IMR-90 (cell line): ENCODE results near the gene HPN. TPM values are rescaled to one million over a fixed set of nuclear protein-coding genes. Genes with fewer than 3 reads are reported as not detected.

ENCODE experiments used
- ATAC-seq: fragments of 200-7000 bp; cut with Tn5 transposase; 2 replicates; pipeline ENCODE4 v1.9.1; 2020; ENCODE audit warnings: low read depth, mild to moderate bottlenecking, moderate library complexity
- BruUV-seq: library from RNA; stranded (reverse); fragments of 400-500 nt; replicated peaks from 2 replicates; lab custom pipeline; 2021; lab: Mats Ljungman, UMichigan
- CTCF ChIA-PET: fragments of 300-600 bp; formaldehyde crosslinking; extraction: SDS; loops from one replicate; lab custom pipeline; 2021; ENCODE audit warnings: antibody characterized with exemption; lab: Yijun Ruan, JAX
- POLR2A ChIA-PET: fragments of 300-600 bp; sonication (Branson Sonifier 250); formaldehyde crosslinking; loops from one replicate; lab custom pipeline; 2022; ENCODE audit warnings: antibody characterized with exemption; ENCODE audit not compliant: unreplicated experiment; lab: Charles Lee
- DNase-seq: peaks from one replicate; pipeline ENCODE4 v3.0.0; 2013
- H2AFZ ChIP-seq: replicated peaks from 2 replicates; pipeline ENCODE3; 2013; ENCODE audit warnings: low read length, mild to moderate bottlenecking; ENCODE audit not compliant: poor library complexity
- H2AK5ac ChIP-seq: 2 replicates; pipeline ENCODE4 v1.6.1; 2013; ENCODE audit warnings: low read depth, low read length, inconsistent platforms
- H2AK9ac ChIP-seq: replicated peaks from 2 replicates; pipeline ENCODE3; 2013; ENCODE audit warnings: mild to moderate bottlenecking, low read depth, low read length, moderate library complexity; ENCODE audit not compliant: poor library complexity
- H2BK120ac ChIP-seq: 2 replicates; pipeline ENCODE4 v1.6.1; 2013; ENCODE audit warnings: low read depth, low read length, inconsistent platforms
- H2BK15ac ChIP-seq: 3 replicates; pipeline ENCODE4 v1.6.1; 2013; ENCODE audit warnings: low read depth, low read length, inconsistent platforms
- H2BK20ac ChIP-seq: 2 replicates; pipeline ENCODE4 v1.6.1; 2013; ENCODE audit warnings: low read depth, mild to moderate bottlenecking, inconsistent platforms, low read length, moderate library complexity
- H2BK5ac ChIP-seq: 2 replicates; pipeline ENCODE4 v1.6.1; 2013; ENCODE audit warnings: mild to moderate bottlenecking, low read depth, low read length, inconsistent platforms; ENCODE audit not compliant: poor library complexity, severe bottlenecking
- H3K14ac ChIP-seq: replicated peaks from 2 replicates; pipeline ENCODE4 v1.6.1; 2013; ENCODE audit warnings: low read depth, low read length, inconsistent platforms
- H3K18ac ChIP-seq: 2 replicates; pipeline ENCODE4 v1.6.1; 2013; ENCODE audit warnings: low read depth, low read length, control low read depth
- H3K23ac ChIP-seq: 2 replicates; pipeline ENCODE4 v1.6.1; 2013; ENCODE audit warnings: low read depth, low read length, inconsistent platforms
- H3K27ac ChIP-seq: 2 replicates; pipeline ENCODE4 v1.5.1; 2013; ENCODE audit warnings: mild to moderate bottlenecking, control low read depth, low read length; ENCODE audit not compliant: insufficient read depth
- H3K27me3 ChIP-seq: 2 replicates; pipeline ENCODE4 v1.6.1; 2013; ENCODE audit warnings: low read length; ENCODE audit not compliant: control insufficient read depth, insufficient read depth
- H3K36me3 ChIP-seq: 2 replicates; pipeline ENCODE4 v1.6.1; 2013; ENCODE audit warnings: low read length, mixed read lengths; ENCODE audit not compliant: control insufficient read depth, insufficient read depth
- H3K4ac ChIP-seq: 2 replicates; pipeline ENCODE4 v1.6.1; 2013; ENCODE audit warnings: low read depth, low read length, inconsistent platforms
- H3K4me1 ChIP-seq: 2 replicates; pipeline ENCODE4 v1.6.1; 2013; ENCODE audit warnings: low read length, mixed read lengths; ENCODE audit not compliant: control insufficient read depth, insufficient read depth
- H3K4me2 ChIP-seq: 2 replicates; pipeline ENCODE4 v1.6.1; 2013; ENCODE audit warnings: low read depth, mild to moderate bottlenecking, control low read depth, low read length, moderate library complexity
- H3K4me3 ChIP-seq: 2 replicates; pipeline ENCODE4 v1.5.1; 2013; ENCODE audit warnings: low read depth, mild to moderate bottlenecking, control low read depth, low read length, moderate library complexity; ENCODE audit not compliant: insufficient read depth
- H3K56ac ChIP-seq: 2 replicates; pipeline ENCODE4 v1.6.1; 2013; ENCODE audit warnings: low read length, inconsistent platforms; ENCODE audit not compliant: insufficient read depth; ENCODE audit errors: extremely low read depth
- H3K79me1 ChIP-seq, 2 experiments: 2 replicates each; pipeline ENCODE4 v1.6.1; 2013; ENCODE audit warnings: low read length in 2 of 2, inconsistent platforms in 1 of 2, low read depth in 1 of 2
- H3K9ac ChIP-seq: 2 replicates; pipeline ENCODE4 v1.6.1; 2013; ENCODE audit warnings: low read depth, low read length, control low read depth
- H3K9me1 ChIP-seq: 2 replicates; pipeline ENCODE4 v1.6.1; 2013; ENCODE audit warnings: low read length, inconsistent platforms; ENCODE audit not compliant: insufficient read depth
- H3K9me3 ChIP-seq: 2 replicates; pipeline ENCODE4 v1.6.1; 2013; ENCODE audit warnings: low read length; ENCODE audit not compliant: control insufficient read depth, insufficient read depth
- H4K20me1 ChIP-seq: 2 replicates; pipeline ENCODE4 v1.6.1; 2013; ENCODE audit warnings: low read length, inconsistent platforms; ENCODE audit not compliant: insufficient read depth
- H4K5ac ChIP-seq: 2 replicates; pipeline ENCODE4 v1.6.1; 2013; ENCODE audit warnings: mild to moderate bottlenecking, low read depth, low read length, control low read depth
- H4K8ac ChIP-seq, 2 experiments: 2 replicates each; pipeline ENCODE4 v1.6.1; 2013; ENCODE audit warnings: low read depth in 2 of 2, low read length in 2 of 2, control low read depth in 1 of 2, inconsistent platforms in 1 of 2
- H4K91ac ChIP-seq: 2 replicates; pipeline ENCODE4 v1.6.1; 2013; ENCODE audit warnings: low read depth, low read length, inconsistent platforms; ENCODE audit not compliant: insufficient read depth
- FOS ChIP-seq: fragments of 150-350 bp; IDR thresholded peaks from 2 replicates; pipeline ENCODE4 v1.6.1; 2016; ENCODE audit warnings: low read depth, low read length
- MAFK ChIP-seq: IDR thresholded peaks from 2 replicates; pipeline ENCODE4 v1.6.1; 2012; ENCODE audit warnings: low read depth, low read length, improper control_type of control experiment
- MAZ ChIP-seq: IDR thresholded peaks from 2 replicates; pipeline ENCODE4 v1.6.1; 2012; ENCODE audit warnings: low read depth, mild to moderate bottlenecking, low read length, improper control_type of control experiment, moderate library complexity, borderline replicate concordance
- NFE2L2 ChIP-seq: fragments of 150-350 bp; IDR thresholded peaks from 2 replicates; pipeline ENCODE4 v1.6.1; 2016; ENCODE audit warnings: low read depth, mild to moderate bottlenecking, low read length
- RCOR1 ChIP-seq: IDR thresholded peaks from 2 replicates; pipeline ENCODE4 v1.6.1; 2012; ENCODE audit warnings: mild to moderate bottlenecking, low read length, improper control_type of control experiment; ENCODE audit not compliant: insufficient replicate concordance
- WGBS, 2 experiments: methylation state at CpG; one replicate each; pipeline versions ENCODE4 v1.1.5 to v1.1.7; 2013; ENCODE audit warnings: missing lambda C conversion rate in 2 of 2; ENCODE audit not compliant: insufficient read length in 1 of 2; ENCODE audit errors: extremely low coverage in 2 of 2; 5-methylcytosine and 5-hydroxymethylcytosine counted together
- dilution Hi-C: fragments of 300-500 bp; cut with HindIII; formaldehyde crosslinking; loops from one replicate; pipeline ENCODE4 v1.14.3; 2018; ENCODE audit warnings: low sequenced_read_pairs; ENCODE audit not compliant: unreplicated experiment
- in situ Hi-C: fragments of 300-500 bp; cut with MboI; formaldehyde crosslinking; loops from 3 replicates; pipeline ENCODE4 v1.14.3; 2019; ENCODE audit warnings: low sequenced_read_pairs, inconsistent platforms, mixed read lengths
- intact Hi-C: fragments of 100-400 bp; cut with micrococcal nuclease; formaldehyde crosslinking; loops from 2 replicates; pipeline ENCODE4 v1.10.0; 2022
- polyA plus RNA-seq, 3 experiments: library from polyadenylated mRNA; depleted of rRNA; stranded (reverse); fragments of >200 nt; gene quantifications; 2 replicates each; pipeline ENCODE4 v1.2.3, GENCODE V29; 2012; ENCODE audit warnings: low replicate concordance in 1 of 3
- total RNA-seq: library from RNA; depleted of rRNA; stranded (reverse); fragments of >200 nt; gene quantifications from 2 replicates; pipeline ENCODE4 v1.2.3, GENCODE V29; 2012

Gene HPN
- total and polyA plus RNA-seq, 2 of the 4 experiments (the other 2 are of a cell fraction) = not detected

DNA sequence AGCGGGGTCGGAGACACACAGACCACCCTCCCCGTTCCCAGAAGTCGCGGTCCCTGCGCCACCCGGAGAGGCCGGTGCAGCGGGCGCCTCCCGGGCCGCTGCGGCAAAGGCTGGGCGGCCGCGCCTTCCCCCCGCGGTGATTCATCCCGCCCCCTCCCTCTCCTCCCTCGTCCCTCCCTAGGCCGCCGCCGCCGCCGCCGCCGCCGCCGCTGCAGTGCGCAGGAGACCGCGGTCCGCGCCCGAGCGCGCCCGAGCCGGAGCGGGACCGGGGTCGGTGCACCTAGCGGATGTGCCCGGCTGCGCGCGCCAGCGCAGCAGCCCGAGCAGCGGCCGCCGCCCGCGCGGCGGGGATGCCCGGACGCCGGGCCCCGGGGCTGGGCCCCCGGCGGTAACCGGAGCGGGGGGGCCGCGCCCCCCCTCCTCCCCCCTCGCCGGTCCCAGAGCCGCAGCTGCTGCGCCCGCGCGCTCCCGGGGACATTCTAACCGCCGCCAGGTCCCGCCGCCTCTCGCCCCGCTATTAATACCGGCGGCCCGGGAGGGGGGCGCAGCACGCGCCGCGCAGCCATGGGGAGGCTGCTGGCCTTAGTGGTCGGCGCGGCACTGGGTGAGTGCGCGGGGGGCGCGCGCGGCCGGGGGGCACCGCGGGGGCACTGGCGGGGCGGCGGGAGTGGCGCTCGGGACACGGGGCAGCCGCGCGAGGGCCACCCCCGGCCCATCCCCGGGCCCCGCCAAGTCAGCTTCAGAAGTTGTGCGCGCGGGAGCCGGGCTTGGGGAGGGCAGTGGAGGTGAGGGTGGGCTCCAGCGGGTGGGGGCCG lies 11.1 kb upstream of the HPN start, which contains the start of gene SCN1B:
Gene SCN1B, plus strand, starts transcription at position 214 of the 815 bp plus-strand sequence. Its CDS starts 351 bp downstream, at position 565.
- Histone ChIP-seq H2AK5ac (no peak within 1 kb of the TSS; the same call in 1 of the 2 replicates), H3K9me3 (no peaks in the 10 kb centered on the region), H3K4me1 (peaks cover 3% of the 10 kb centered on the region; the same call in 1 of the 2 replicates), H2BK120ac (0 out of 2 replicates have a peak within 1 kb of the TSS, but pooled peaks have one; percentile 4), H4K91ac (no peak within 1 kb of the TSS), H4K20me1 (no peaks in the 10 kb centered on the region; the same call in 1 of the 2 replicates), H4K8ac (no peak within 1 kb of the TSS; a peak in 1 of 4 replicates), H2AK9ac (peak within 1 kb of the TSS; percentile 3), H3K56ac (no peak within 1 kb of the TSS), H2BK15ac (no peak within 1 kb of the TSS), H2BK5ac (no peak within 1 kb of the TSS), H3K27ac (no peak within 1 kb of the TSS), H3K36me3 (peaks cover 22% of the 10 kb centered on the region), H3K4ac (peak within 1 kb of the TSS; percentile 7; the same call in 1 of the 2 replicates), H2BK20ac (no peak within 1 kb of the TSS), H3K4me2 (peak within 1 kb of the TSS; percentile 92), H3K27me3 (no peaks in the 10 kb centered on the region; the same call in 1 of the 2 replicates), H3K18ac (no peak within 1 kb of the TSS), H3K9me1 (no peaks in the 10 kb centered on the region), H3K4me3 (peak within 1 kb of the TSS; percentile 65), H3K79me1 (no peaks in the 10 kb centered on the region), H3K23ac (peak within 1 kb of the TSS; percentile 59; the same call in 1 of the 2 replicates), H3K14ac (no peak within 1 kb of the TSS; the same call in 1 of the 2 replicates), H2AFZ (peak within 1 kb of the TSS; percentile 89), H3K9ac (peak within 1 kb of the TSS; percentile 54; the same call in 1 of the 2 replicates), H4K5ac (no peak within 1 kb of the TSS)
- WGBS, 2 experiments = 0% methylated on average over 33 of the region's 118 CpGs; no CpG with 5 or more reads in 1 of the 2 experiments
- CTCF ChIA-PET = interaction anchor here (0.7 kb wide), 1 partner anchor 21 kb away, joined by 3 read pairs; no protein-coding TSS in a partner anchor
- TF ChIP-seq MAFK = no peak
- no peak for TF ChIP-seq FOS
- TF ChIP-seq NFE2L2 = no peak
- peak; percentile 77; the same call in 1 of the 2 replicates for TF ChIP-seq MAZ
- TF ChIP-seq RCOR1 = no peak
- in situ Hi-C loops (no loop called here), intact Hi-C loops (no loop called here), dilution Hi-C loops (no loop called here)
- peak; percentile 55 for DNase-seq
- POLR2A ChIA-PET = no interaction called here
- BruUV-seq = no TSS peak
- peak; percentile 86 for ATAC-seq
